HG03432 (cell line): ENCODE measurements around the gene VBP1.
A peak's percentile ranks its signal among the peaks of the same experiment; 100 is the strongest.
"Not testable (repeated sequence)": the region's sequence is repeated elsewhere in the genome, so short reads cannot be mapped to it uniquely, and the experiment has no call there.

Source experiments
- ATAC-seq: cut with Tn5 transposase; IDR thresholded peaks from one replicate; pipeline ENCODE4 v1.9.1; 2021; ENCODE audit warnings: mild to moderate bottlenecking, moderate library complexity; ENCODE audit not compliant: unreplicated experiment

VBP1 gene

GRCh38 chrX:155263854-155264628, 47.8 kb downstream of the VBP1 start, which contains the start of gene RAB39B:
Gene RAB39B (minus strand): TSS chrX:155264491. CDS start chrX:155264288, 203 bp downstream.
- ATAC-seq: peak; percentile 93

DNA sequence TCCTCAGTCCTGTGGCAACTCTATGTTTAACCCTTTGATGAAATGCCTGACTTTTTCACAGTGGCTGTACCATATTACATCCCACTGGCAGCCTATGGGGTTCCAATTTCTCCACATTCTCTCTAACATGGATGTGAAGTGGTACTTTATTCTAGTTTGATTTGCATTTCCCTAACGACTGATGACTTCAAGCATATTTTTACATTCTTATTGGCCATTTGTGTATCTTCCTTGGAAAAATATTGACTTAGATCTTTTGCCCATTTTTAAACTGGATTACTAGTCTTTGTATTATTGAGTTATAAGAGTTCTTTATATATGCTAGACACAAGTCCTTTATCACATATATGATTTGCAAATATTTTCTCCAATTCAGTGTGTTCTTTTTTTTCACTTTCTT, 50.2 kb downstream of the VBP1 start:
- no peak for ATAC-seq

DNA sequence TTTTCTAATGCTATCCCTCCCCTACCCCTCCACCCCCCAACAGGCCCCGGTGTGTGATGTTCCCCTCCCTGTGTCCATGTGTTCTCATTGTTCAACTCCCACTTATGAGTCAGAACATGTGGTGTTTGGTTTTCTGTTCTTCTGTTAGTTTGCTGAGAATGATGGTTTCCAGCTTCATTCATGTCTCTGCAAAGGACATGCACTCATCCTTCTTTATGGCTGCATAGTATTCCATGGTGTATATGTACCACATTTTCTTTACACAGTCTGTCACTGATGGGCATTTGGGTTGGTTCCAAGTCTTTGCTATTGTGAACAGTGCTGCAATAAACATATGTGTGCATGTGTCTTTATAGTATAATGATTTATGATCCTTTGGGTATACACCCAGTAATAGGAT, 51.7 kb downstream of the VBP1 start:
- ATAC-seq: not testable (repeated sequence)

DNA sequence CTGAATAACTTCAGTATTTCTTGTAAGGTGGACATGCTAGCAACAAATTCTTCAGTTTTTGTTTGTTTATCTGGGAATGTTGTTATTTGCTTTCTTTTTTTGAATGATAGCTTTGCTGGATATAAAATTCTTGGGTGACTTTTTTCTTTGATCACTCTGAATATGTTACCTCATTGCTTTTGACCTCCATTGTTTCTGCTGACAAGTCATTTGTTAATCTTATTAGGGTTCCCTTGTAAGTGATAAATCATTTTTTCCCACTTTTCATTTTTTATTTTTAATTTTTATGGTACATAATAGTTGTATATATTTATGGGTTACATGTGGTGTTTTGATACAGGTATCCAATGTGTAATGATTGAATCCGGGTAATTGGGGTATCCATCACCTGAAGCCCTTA, 54.7 kb downstream of the VBP1 start:
- ATAC-seq: no peak

GRCh38 chrX:155279873-155280272, 63.6 kb downstream of the VBP1 start:
- ATAC-seq: no peak
